IPS-18a (cell line): ENCODE measurements around the gene FOXP2.
"Not testable (repeated sequence)": the region's sequence is repeated elsewhere in the genome, so short reads cannot be mapped to it uniquely, and the experiment has no call there.

Experiments
- H3K27ac ChIP-seq: one replicate; pipeline ENCODE4 v1.5.1; 2013; ENCODE audit warnings: low read length
- H3K27me3 ChIP-seq: one replicate; pipeline ENCODE4 v1.6.1; 2013; ENCODE audit warnings: mild to moderate bottlenecking, low read length; ENCODE audit not compliant: control insufficient read depth, insufficient read depth
- H3K36me3 ChIP-seq: one replicate; pipeline ENCODE4 v1.6.1; 2013; ENCODE audit warnings: low read depth, low read length; ENCODE audit not compliant: control insufficient read depth
- H3K4me1 ChIP-seq: one replicate; pipeline ENCODE4 v1.6.1; 2013; ENCODE audit warnings: low read depth, low read length; ENCODE audit not compliant: control insufficient read depth
- H3K4me3 ChIP-seq: one replicate; pipeline ENCODE4 v1.5.1; 2013; ENCODE audit warnings: low read length
- H3K9ac ChIP-seq: one replicate; pipeline ENCODE4 v1.6.1; 2013; ENCODE audit warnings: mild to moderate bottlenecking, low read length, moderate library complexity
- H3K9me3 ChIP-seq: one replicate; pipeline ENCODE4 v1.6.1; 2013; ENCODE audit warnings: low read depth, low read length; ENCODE audit not compliant: control insufficient read depth

FOXP2 gene

GRCh38 chr7:114606100-114606499, 191.5 kb downstream of the FOXP2 start:
- no peaks in the 10 kb centered on the region for H3K27me3 ChIP-seq
- no peak overlapping the region for H3K27ac ChIP-seq
- no peaks in the 10 kb centered on the region for H3K9me3 ChIP-seq
- H3K36me3 ChIP-seq = no peaks in the 10 kb centered on the region
- H3K4me1 ChIP-seq = no peaks in the 10 kb centered on the region
- H3K4me3 ChIP-seq = no peak overlapping the region
- no peak overlapping the region for H3K9ac ChIP-seq

- H3K4me1 ChIP-seq, H3K9me3 ChIP-seq, H3K27ac ChIP-seq, H3K9ac ChIP-seq, H3K4me3 ChIP-seq, H3K36me3 ChIP-seq, H3K27me3 ChIP-seq: not testable (repeated sequence)
Measured at GRCh38 chr7:114608822-114609221, 194.2 kb downstream of the FOXP2 start.

GRCh38 chr7:114620208-114620607, 205.6 kb downstream of the FOXP2 start:
- H3K27me3 ChIP-seq = no peaks in the 10 kb centered on the region
- no peaks in the 10 kb centered on the region for H3K9me3 ChIP-seq
- no peaks in the 10 kb centered on the region for H3K4me1 ChIP-seq
- no peak overlapping the region for H3K4me3 ChIP-seq
- no peak overlapping the region for H3K27ac ChIP-seq
- no peaks in the 10 kb centered on the region for H3K36me3 ChIP-seq
- no peak overlapping the region for H3K9ac ChIP-seq

- Histone ChIP-seq H3K27ac (no peak overlapping the region), H3K36me3 (no peaks in the 10 kb centered on the region), H3K4me3 (no peak overlapping the region), H3K27me3 (no peaks in the 10 kb centered on the region), H3K9me3 (no peaks in the 10 kb centered on the region), H3K4me1 (no peaks in the 10 kb centered on the region), H3K9ac (no peak overlapping the region)
Measured at GRCh38 chr7:114622221-114622620, 207.6 kb downstream of the FOXP2 start.

GRCh38 chr7:114623146-114623545, 208.5 kb downstream of the FOXP2 start:
- Histone ChIP-seq H3K4me3 (no peak overlapping the region), H3K27me3 (no peaks in the 10 kb centered on the region), H3K27ac (no peak overlapping the region), H3K9ac (no peak overlapping the region), H3K9me3 (no peaks in the 10 kb centered on the region), H3K36me3 (no peaks in the 10 kb centered on the region), H3K4me1 (no peaks in the 10 kb centered on the region)

DNA sequence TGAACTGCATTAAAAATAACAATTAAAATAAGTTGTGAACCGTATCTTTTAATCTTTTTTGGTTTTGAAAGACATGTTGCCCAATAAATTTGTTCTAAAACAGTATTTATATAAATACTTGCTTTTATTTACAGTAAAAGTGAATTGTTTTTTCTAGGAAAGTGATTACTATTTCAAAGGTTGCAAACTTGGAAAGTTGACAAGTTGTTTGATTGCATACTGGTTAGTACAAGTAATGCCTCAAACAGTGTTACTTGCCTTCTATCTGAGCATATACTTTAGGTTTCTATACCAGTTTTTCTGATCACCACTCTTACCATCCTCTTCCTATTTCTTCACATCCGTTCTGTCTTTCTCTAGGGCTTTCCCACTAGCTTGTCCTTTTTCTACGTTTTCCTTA, 212.6 kb downstream of the FOXP2 start:
- no peak overlapping the region for H3K27ac ChIP-seq
- no peaks in the 10 kb centered on the region for H3K36me3 ChIP-seq
- H3K27me3 ChIP-seq = no peaks in the 10 kb centered on the region
- no peaks in the 10 kb centered on the region for H3K9me3 ChIP-seq
- no peak overlapping the region for H3K9ac ChIP-seq
- H3K4me3 ChIP-seq = no peak overlapping the region
- peaks cover 33% of the 10 kb centered on the region for H3K4me1 ChIP-seq

DNA sequence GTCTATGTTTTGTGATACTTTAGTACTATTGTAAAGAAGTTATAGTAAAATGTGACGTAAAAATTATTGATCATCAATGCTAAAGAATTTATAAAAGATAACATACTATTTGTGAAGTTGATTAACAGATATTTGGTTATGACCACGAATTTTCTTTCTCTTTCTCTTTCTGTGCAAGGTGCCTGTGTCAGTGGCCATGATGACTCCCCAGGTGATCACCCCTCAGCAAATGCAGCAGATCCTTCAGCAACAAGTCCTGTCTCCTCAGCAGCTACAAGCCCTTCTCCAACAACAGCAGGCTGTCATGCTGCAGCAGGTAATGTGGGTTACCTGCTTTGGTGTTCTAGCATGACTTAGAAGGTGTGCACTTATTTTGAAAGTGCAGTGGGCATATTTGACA, 213.7 kb downstream of the FOXP2 start:
- Histone ChIP-seq H3K9me3 (no peaks in the 10 kb centered on the region), H3K27ac (no peak overlapping the region), H3K4me3 (no peak overlapping the region), H3K27me3 (no peaks in the 10 kb centered on the region), H3K9ac (no peak overlapping the region), H3K4me1 (peaks cover 35% of the 10 kb centered on the region), H3K36me3 (no peaks in the 10 kb centered on the region)

GRCh38 chr7:114629762-114630161, 215.1 kb downstream of the FOXP2 start:
- Histone ChIP-seq H3K4me3 (peak overlapping the region; percentile 10), H3K27ac (no peak overlapping the region), H3K4me1 (peaks cover 35% of the 10 kb centered on the region), H3K27me3 (no peaks in the 10 kb centered on the region), H3K9me3 (no peaks in the 10 kb centered on the region), H3K36me3 (no peaks in the 10 kb centered on the region), H3K9ac (no peak overlapping the region)

GRCh38 chr7:114630201-114630990, 215.8 kb downstream of the FOXP2 start:
- no peaks in the 10 kb centered on the region for H3K27me3 ChIP-seq
- H3K4me3 ChIP-seq = peak overlapping the region; percentile 10
- H3K27ac ChIP-seq = no peak overlapping the region
- no peaks in the 10 kb centered on the region for H3K9me3 ChIP-seq
- H3K36me3 ChIP-seq = no peaks in the 10 kb centered on the region
- H3K9ac ChIP-seq = no peak overlapping the region
- peaks cover 35% of the 10 kb centered on the region for H3K4me1 ChIP-seq

DNA sequence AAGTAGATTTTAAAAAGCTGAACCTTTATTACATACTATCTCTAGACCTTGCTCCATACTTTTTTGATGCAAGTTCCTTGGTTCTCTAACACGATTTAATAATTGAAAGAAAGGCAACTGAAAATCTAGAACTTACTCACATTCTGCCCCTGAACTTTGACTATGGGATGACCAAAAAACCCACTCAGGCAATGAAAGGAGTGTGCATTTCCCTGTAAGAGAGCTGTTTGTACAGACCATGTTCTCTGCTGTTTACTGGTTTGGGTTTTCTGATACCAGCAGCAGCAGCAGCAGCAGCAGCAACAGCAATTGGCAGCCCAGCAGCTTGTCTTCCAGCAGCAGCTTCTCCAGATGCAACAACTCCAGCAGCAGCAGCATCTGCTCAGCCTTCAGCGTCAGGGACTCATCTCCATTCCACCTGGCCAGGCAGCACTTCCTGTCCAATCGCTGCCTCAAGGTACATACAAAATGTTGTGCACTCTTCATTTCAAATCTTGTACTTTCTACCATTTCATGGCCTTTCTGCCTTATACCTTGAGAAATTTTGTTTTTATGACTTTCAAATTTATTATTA, 216.7 kb downstream of the FOXP2 start:
- no peak overlapping the region for H3K4me3 ChIP-seq
- H3K9ac ChIP-seq = no peak overlapping the region
- H3K9me3 ChIP-seq = no peaks in the 10 kb centered on the region
- H3K4me1 ChIP-seq = peaks cover 35% of the 10 kb centered on the region
- H3K27me3 ChIP-seq = no peaks in the 10 kb centered on the region
- no peaks in the 10 kb centered on the region for H3K36me3 ChIP-seq
- H3K27ac ChIP-seq = no peak overlapping the region

- Histone ChIP-seq H3K4me1 (no peaks in the 10 kb centered on the region), H3K36me3 (no peaks in the 10 kb centered on the region), H3K9me3 (no peaks in the 10 kb centered on the region), H3K27me3 (no peaks in the 10 kb centered on the region), H3K4me3 (no peak overlapping the region), H3K9ac (no peak overlapping the region), H3K27ac (no peak overlapping the region)
Measured at GRCh38 chr7:114639451-114639850, 224.8 kb downstream of the FOXP2 start.

GRCh38 chr7:114644455-114644854, 229.8 kb downstream of the FOXP2 start:
- no peaks in the 10 kb centered on the region for H3K9me3 ChIP-seq
- H3K9ac ChIP-seq = no peak overlapping the region
- no peaks in the 10 kb centered on the region for H3K27me3 ChIP-seq
- peaks cover 15% of the 10 kb centered on the region for H3K4me1 ChIP-seq
- H3K36me3 ChIP-seq = no peaks in the 10 kb centered on the region
- no peak overlapping the region for H3K27ac ChIP-seq
- H3K4me3 ChIP-seq = no peak overlapping the region
